ENCODE results near the gene SQSTM1. TPM values are rescaled to one million over a fixed set of nuclear protein-coding genes. Genes with fewer than 3 reads are reported as not detected.

SQSTM1 gene
- total RNA-seq, 4 donors from 2014 or later = 408 to 463 (median 452) TPM

DNA sequence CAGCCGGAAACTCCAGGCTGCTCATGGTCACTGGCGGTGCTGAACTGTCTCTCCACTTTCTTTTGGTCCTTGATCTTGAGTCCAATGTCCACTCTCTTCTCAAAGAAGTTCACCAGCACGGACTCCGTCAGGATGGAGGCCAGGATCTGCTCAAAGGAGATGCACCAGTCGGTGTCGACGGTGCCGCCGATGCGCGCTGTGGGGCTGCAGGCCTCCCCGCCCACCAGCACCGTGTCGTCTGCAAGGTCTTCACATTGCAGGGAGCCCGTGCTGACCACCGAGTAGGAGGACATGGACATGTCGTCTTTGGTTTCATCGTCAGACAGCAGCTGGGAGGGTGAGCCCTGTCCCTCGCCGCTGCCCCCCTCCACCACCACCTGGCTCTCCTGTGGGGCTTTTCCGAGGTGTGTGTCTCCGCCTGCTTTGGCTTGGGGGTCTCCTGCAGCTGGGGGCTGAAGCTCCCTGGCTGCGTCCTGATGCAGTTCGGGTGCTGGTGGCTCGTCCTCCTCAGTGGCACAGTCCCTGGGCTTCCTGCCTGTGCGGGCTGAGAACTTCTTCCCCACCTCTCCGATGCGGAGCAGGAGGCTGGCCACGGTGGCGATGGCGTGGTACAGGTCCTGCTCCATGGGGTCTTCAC, 42.9 kb downstream of the SQSTM1 start:
- TF ChIP-seq, protein P1, sequence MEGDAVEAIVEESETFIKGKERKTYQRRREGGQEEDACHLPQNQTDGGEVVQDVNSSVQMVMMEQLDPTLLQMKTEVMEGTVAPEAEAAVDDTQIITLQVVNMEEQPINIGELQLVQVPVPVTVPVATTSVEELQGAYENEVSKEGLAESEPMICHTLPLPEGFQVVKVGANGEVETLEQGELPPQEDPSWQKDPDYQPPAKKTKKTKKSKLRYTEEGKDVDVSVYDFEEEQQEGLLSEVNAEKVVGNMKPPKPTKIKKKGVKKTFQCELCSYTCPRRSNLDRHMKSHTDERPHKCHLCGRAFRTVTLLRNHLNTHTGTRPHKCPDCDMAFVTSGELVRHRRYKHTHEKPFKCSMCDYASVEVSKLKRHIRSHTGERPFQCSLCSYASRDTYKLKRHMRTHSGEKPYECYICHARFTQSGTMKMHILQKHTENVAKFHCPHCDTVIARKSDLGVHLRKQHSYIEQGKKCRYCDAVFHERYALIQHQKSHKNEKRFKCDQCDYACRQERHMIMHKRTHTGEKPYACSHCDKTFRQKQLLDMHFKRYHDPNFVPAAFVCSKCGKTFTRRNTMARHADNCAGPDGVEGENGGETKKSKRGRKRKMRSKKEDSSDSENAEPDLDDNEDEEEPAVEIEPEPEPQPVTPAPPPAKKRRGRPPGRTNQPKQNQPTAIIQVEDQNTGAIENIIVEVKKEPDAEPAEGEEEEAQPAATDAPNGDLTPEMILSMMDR (IDR thresholded peaks at IDR 0.05) = no peak
- TF ChIP-seq POLR2A (IDR thresholded peaks at IDR 0.05) (no peak), EP300 (IDR thresholded peaks at IDR 0.05) (no peak)
- peaks cover 0 to 26% (median 7%) of the 10 kb centered on the region in 4 donors for H3K4me1 ChIP-seq
- peaks cover 0 to 74% (median 0%) of the 10 kb centered on the region in 3 donors for H3K36me3 ChIP-seq
- WGBS, 2 donors = 95% methylated on average over 31 of the region's 31 CpGs
- DNase-seq (ENCODE audit: low spot score in 2 of 2) = no peak
- peaks cover 0 to 4% (median 0%) of the 10 kb centered on the region in 4 donors for H3K9me3 ChIP-seq
- no peak overlapping the region for H3K4me3 ChIP-seq
- H3K27me3 ChIP-seq = no peaks in the 10 kb centered on the region
- H3K27ac ChIP-seq = no peak overlapping the region

DNA sequence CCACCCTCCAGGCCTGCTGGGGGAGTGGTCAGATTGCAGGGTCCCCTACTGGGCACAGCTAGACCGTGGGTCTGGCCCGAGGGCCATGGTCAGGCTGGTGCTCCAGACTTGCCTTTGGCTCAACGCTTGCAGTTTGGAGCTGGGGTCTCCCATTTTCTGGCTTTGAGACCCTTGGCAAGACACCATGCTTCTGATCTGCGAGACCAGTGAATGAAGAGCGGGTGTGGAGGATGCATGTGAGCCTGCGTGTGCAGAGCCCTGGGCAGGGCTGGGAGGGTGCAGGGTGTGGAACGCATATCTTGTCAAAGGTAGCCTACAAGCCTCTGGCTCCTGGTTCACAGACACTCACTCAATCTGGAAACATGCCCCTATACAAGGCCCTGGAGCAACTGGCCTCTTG, 44.0 kb downstream of the SQSTM1 start:
- Histone ChIP-seq H3K4me1 (peaks cover 0 to 20% (median 2%) of the 10 kb centered on the region in 4 donors), H3K4me3 (no peak overlapping the region), H3K36me3 (peaks cover 0 to 85% (median 0%) of the 10 kb centered on the region in 3 donors), H3K27ac (no peak overlapping the region), H3K9me3 (peaks cover 0 to 4% (median 0%) of the 10 kb centered on the region in 4 donors), H3K27me3 (no peaks in the 10 kb centered on the region)
- WGBS, 2 donors = 92 to 96% methylated on average over 4 to 6 of the region's 7 CpGs
- no peak for DNase-seq (ENCODE audit: low spot score in 2 of 2)
- TF ChIP-seq, protein P1 (IDR thresholded peaks at IDR 0.05) = no peak

DNA sequence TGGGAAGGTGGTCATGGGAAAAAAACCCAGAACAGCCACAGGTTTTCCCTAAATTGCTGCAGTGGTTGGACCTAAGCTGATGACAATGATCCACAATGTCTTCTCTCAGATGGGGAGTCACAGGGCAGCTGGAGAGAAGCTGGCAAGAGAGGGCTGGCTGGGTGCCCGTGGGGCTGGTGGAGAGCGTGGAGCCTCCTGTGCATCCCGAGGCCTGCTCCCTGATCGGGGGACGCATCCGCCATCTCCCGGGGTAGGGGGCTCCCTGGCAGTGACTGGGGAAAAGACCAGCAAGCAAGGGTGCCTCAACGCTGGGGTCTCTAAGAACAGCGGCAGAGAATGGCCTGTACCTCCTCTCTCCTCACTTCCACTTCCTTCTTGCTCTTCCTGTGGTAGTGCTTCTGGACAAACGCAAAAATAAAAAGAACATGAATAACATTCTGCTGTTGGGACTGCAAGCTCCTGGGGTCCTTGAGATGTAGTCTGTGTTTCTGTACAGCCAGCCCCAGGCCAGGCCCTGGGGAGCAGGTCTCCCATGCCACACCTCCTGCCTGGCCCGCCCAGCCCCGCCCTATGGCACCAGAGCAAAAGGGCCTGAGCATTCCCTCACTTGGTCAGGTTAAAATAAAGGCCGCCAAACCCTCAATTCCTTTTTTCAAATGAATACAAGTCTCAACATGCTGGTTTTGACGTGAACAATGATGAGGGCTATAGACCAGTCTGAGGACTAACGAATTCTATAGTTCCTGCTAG, 45.0 kb downstream of the SQSTM1 start:
- H3K9me3 ChIP-seq = peaks cover 0 to 4% (median 0%) of the 10 kb centered on the region in 4 donors
- H3K36me3 ChIP-seq = peaks cover 0 to 95% (median 0%) of the 10 kb centered on the region in 3 donors
- H3K4me3 ChIP-seq = no peak overlapping the region
- WGBS, 2 donors = 84 to 89% methylated on average over 15 of the region's 15 CpGs
- H3K27me3 ChIP-seq = no peaks in the 10 kb centered on the region
- no peak for DNase-seq (ENCODE audit: low spot score in 2 of 2)
- peaks cover 0 to 12% (median 0%) of the 10 kb centered on the region in 4 donors for H3K4me1 ChIP-seq
- H3K27ac ChIP-seq = no peak overlapping the region
- TF ChIP-seq POLR2A (IDR thresholded peaks at IDR 0.05) (no peak), EP300 (IDR thresholded peaks at IDR 0.05) (no peak)
- TF ChIP-seq, protein P1 (IDR thresholded peaks at IDR 0.05) = no peak

DNA sequence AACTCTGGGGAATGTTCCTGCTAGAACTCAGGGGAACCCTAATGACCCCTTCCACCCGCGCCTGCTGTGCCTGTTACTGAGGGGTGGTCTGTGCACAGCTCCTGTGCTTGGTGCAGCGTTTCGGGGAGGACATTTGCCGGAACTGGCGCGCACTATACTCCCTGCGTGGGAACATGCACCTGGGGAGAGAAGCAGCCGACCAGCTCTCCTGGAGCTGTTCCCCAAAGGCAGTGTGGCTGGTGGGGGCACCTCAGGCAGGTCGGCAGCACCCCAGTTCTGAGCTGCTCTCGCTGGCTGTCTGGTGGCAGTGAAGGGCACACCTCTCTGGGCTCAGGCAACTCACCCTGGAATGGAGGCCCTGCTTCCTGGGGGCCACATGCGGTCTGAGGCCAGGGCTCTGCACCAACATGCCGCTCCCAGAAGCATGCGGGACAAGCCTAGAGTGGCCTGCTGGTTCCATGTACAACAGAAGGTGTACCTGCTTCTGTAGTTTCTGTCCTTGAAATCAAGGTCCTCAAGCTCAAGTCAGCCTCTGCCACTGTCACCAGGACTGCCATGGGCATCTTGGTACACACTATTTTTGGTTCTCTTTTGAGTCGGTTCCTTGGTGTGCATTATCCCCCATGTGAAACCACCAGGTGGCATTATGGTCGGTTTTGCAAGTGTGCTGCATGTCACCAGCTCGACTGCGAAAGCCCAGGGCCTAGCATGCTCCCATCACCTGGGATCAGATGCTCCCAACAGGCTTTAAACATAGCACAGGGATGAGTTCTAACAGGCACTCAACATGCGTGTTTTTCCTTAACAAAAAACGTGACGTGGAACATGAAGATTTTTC, 45.8 kb downstream of the SQSTM1 start:
- H3K27me3 ChIP-seq = no peaks in the 10 kb centered on the region
- H3K9me3 ChIP-seq = peaks cover 0 to 4% (median 0%) of the 10 kb centered on the region in 4 donors
- TF ChIP-seq EP300 (IDR thresholded peaks at IDR 0.05) (no peak), POLR2A (IDR thresholded peaks at IDR 0.05) (no peak)
- TF ChIP-seq, protein P1 (IDR thresholded peaks at IDR 0.05) = no peak
- DNase-seq (ENCODE audit: low spot score in 2 of 2) = no peak
- 76 to 80% methylated on average over 20 to 21 of the region's 21 CpGs for WGBS, 2 donors
- H3K36me3 ChIP-seq = peaks cover 0 to 100% (median 0%) of the 10 kb centered on the region in 3 donors
- peak overlapping the region in 1 of 4 donors; percentile 45 for H3K27ac ChIP-seq
- peaks cover 0 to 13% (median 0%) of the 10 kb centered on the region in 4 donors for H3K4me1 ChIP-seq
- no peak overlapping the region for H3K4me3 ChIP-seq

Measured in tibial nerve (tissue), 4 donors.